Keratinocyte (primary cell): ENCODE results near the gene CLEC16A. TPM values are rescaled to one million over a fixed set of nuclear protein-coding genes. Genes with fewer than 3 reads are reported as not detected.
A peak's percentile ranks its signal among the peaks of the same experiment; 100 is the strongest.

Source experiments
- DNase-seq: peaks from one replicate; pipeline ENCODE4 v3.0.0-alpha.2; 2011; ENCODE audit warnings: low read depth, missing footprints, low spot score
- FAIRE-seq: peaks from 2 replicates; lab custom pipeline; 2011; peaks lifted over from hg19 to GRCh38; lab: Jason Lieb, UNC
- H2AFZ ChIP-seq: 2 replicates; pipeline ENCODE4 v1.6.0; 2012; ENCODE audit warnings: low read length, control low read depth, inconsistent platforms; ENCODE audit not compliant: control insufficient read depth
- H3K27ac ChIP-seq: 2 replicates; pipeline ENCODE4 v1.5.1; 2011; ENCODE audit warnings: low read length; ENCODE audit not compliant: control insufficient read depth, insufficient read depth
- H3K27me3 ChIP-seq: 3 replicates; pipeline ENCODE4 v1.6.0; 2011; ENCODE audit warnings: low read length; ENCODE audit not compliant: control insufficient read depth, insufficient read depth; ENCODE audit errors: extremely low read depth
- H3K36me3 ChIP-seq, 2 experiments: 2 replicates in 1 of 2; 3 replicates in 1 of 2; pipeline ENCODE4 v1.5.1; 2011; ENCODE audit warnings: low read length in 2 of 2, mild to moderate bottlenecking in 1 of 2; ENCODE audit not compliant: control insufficient read depth in 2 of 2, insufficient read depth in 2 of 2; ENCODE audit errors: extremely low read depth in 1 of 2
- H3K4me1 ChIP-seq: 3 replicates; pipeline ENCODE4 v1.5.1; 2011; ENCODE audit warnings: low read length; ENCODE audit not compliant: control insufficient read depth, insufficient read depth; ENCODE audit errors: extremely low read depth
- H3K4me2 ChIP-seq: 3 replicates; pipeline ENCODE4 v1.6.0; 2011; ENCODE audit warnings: low read depth, low read length; ENCODE audit not compliant: control insufficient read depth, insufficient read depth; ENCODE audit errors: extremely low read depth
- H3K4me3 ChIP-seq, 3 experiments: fragments of 200-600 bp in 1 of 3; sonication (generic) in 1 of 3; 2 replicates in 2 of 3; 3 replicates in 1 of 3; pipeline ENCODE4 v1.5.1; 2011 to 2016; ENCODE audit warnings: low read length in 3 of 3, mild to moderate bottlenecking in 3 of 3, control low read depth in 2 of 3, inconsistent platforms in 1 of 3, low read depth in 1 of 3, mixed read lengths in 1 of 3, mixed run types in 1 of 3, moderate library complexity in 1 of 3; ENCODE audit not compliant: control insufficient read depth in 2 of 3, insufficient read depth in 2 of 3; ENCODE audit errors: extremely low read depth in 1 of 3
- H3K79me2 ChIP-seq: 2 replicates; pipeline ENCODE4 v1.6.0; 2012; ENCODE audit warnings: low read length; ENCODE audit not compliant: control insufficient read depth, insufficient read depth
- H3K9ac ChIP-seq: 3 replicates; pipeline ENCODE4 v1.6.0; 2011; ENCODE audit warnings: low read length; ENCODE audit not compliant: control insufficient read depth, insufficient read depth; ENCODE audit errors: extremely low read depth
- H3K9me1 ChIP-seq: 3 replicates; pipeline ENCODE4 v1.6.0; 2011; ENCODE audit warnings: low read length; ENCODE audit not compliant: control insufficient read depth, insufficient read depth; ENCODE audit errors: extremely low read depth
- H3K9me3 ChIP-seq: 2 replicates; pipeline ENCODE4 v1.5.1; 2012; ENCODE audit warnings: low read depth, low read length; ENCODE audit not compliant: control insufficient read depth
- H4K20me1 ChIP-seq: 3 replicates; pipeline ENCODE4 v1.6.0; 2011; ENCODE audit warnings: low read length; ENCODE audit not compliant: control insufficient read depth, insufficient read depth; ENCODE audit errors: extremely low read depth
- EZH2 ChIP-seq: IDR thresholded peaks from one replicate; pipeline ENCODE4 v1.6.1; 2012; ENCODE audit warnings: inconsistent platforms, mild to moderate bottlenecking, low read length, moderate library complexity
- dilution Hi-C: fragments of 300-500 bp; cut with MboI; formaldehyde crosslinking; loops from one replicate; pipeline ENCODE4 v1.7.0; 2020; ENCODE audit warnings: low sequenced_read_pairs; ENCODE audit not compliant: extremely low pct_ligation_motif_present
- polyA plus RNA-seq, 5 experiments: library from polyadenylated mRNA; depleted of rRNA in 3 of 5; stranded (reverse) in 3 of 5; stranded (forward) in 1 of 5; unstranded in 1 of 5; fragments of >200 nt; gene quantifications; 1 replicate in 1 of 5; 2 replicates in 3 of 5; 3 replicates in 1 of 5; pipeline versions ENCODE4 v1.2.1 to v1.2.3, GENCODE V29; 2011 to 2012; ENCODE audit warnings: missing spikeins in 2 of 5, low read depth in 1 of 5, low replicate concordance in 1 of 5
- TF ChIP-seq, protein P1 (sequence below), 3 experiments: IDR thresholded peaks in 1 of 3; conservative IDR thresholded peaks in 1 of 3; optimal IDR thresholded peaks in 1 of 3; 2 replicates in 2 of 3; 3 replicates in 1 of 3; pipeline versions ENCODE3 to v1.5.1; 2011; ENCODE audit warnings: low read length in 3 of 3, mild to moderate bottlenecking in 3 of 3, moderate library complexity in 2 of 3, control low read depth in 1 of 3, inconsistent platforms in 1 of 3; ENCODE audit not compliant: insufficient read depth in 2 of 3; ENCODE audit errors: extremely low read depth in 1 of 3

Gene CLEC16A
- polyA plus RNA-seq, 1 donor (not counting 4 experiments of a cell fraction or from before 2014, with no cell fraction given): 9.5 TPM

GRCh38 chr16:11190588-11191560, 246.5 kb downstream of the CLEC16A start:
- H3K4me3 ChIP-seq: no peak overlapping the region
- no peaks in the 10 kb centered on the region for H3K9me3 ChIP-seq
- dilution Hi-C loops: no loop called here
- TF ChIP-seq, protein P1, sequence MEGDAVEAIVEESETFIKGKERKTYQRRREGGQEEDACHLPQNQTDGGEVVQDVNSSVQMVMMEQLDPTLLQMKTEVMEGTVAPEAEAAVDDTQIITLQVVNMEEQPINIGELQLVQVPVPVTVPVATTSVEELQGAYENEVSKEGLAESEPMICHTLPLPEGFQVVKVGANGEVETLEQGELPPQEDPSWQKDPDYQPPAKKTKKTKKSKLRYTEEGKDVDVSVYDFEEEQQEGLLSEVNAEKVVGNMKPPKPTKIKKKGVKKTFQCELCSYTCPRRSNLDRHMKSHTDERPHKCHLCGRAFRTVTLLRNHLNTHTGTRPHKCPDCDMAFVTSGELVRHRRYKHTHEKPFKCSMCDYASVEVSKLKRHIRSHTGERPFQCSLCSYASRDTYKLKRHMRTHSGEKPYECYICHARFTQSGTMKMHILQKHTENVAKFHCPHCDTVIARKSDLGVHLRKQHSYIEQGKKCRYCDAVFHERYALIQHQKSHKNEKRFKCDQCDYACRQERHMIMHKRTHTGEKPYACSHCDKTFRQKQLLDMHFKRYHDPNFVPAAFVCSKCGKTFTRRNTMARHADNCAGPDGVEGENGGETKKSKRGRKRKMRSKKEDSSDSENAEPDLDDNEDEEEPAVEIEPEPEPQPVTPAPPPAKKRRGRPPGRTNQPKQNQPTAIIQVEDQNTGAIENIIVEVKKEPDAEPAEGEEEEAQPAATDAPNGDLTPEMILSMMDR (optimal IDR thresholded peaks at IDR 0.05 in 1 of 3, IDR thresholded peaks at IDR 0.05 in 1 of 3, conservative IDR thresholded peaks at IDR 0.05 in 1 of 3; ENCODE audit: extremely low read depth in 1 of 3, insufficient read depth in 2 of 3, low read length in 3 of 3): peak in 1 of 3 experiments; percentile 43
- no peak for TF ChIP-seq EZH2
- no peak overlapping the region for H3K27ac ChIP-seq
- DNase-seq: no peak
- no peaks in the 10 kb centered on the region for H3K79me2 ChIP-seq
- FAIRE-seq: peak; percentile 92
- no peaks in the 10 kb centered on the region for H3K27me3 ChIP-seq
- no peaks in the 10 kb centered on the region for H4K20me1 ChIP-seq
- no peak overlapping the region for H3K9ac ChIP-seq
- peaks cover 20% of the 10 kb centered on the region for H3K4me1 ChIP-seq
- H3K4me2 ChIP-seq: no peak overlapping the region
- no peak overlapping the region for H2AFZ ChIP-seq
- no peaks in the 10 kb centered on the region for H3K36me3 ChIP-seq
- no peaks in the 10 kb centered on the region for H3K9me1 ChIP-seq

GRCh38 chr16:11191665-11192064, 247.3 kb downstream of the CLEC16A start:
- H3K9me1 ChIP-seq: no peaks in the 10 kb centered on the region
- no peak overlapping the region for H3K27ac ChIP-seq
- H3K9ac ChIP-seq: no peak overlapping the region
- DNase-seq (no peak), FAIRE-seq (no peak)
- no peak overlapping the region for H3K4me2 ChIP-seq
- H2AFZ ChIP-seq: no peak overlapping the region
- no peaks in the 10 kb centered on the region for H4K20me1 ChIP-seq
- TF ChIP-seq EZH2: no peak
- no peaks in the 10 kb centered on the region for H3K9me3 ChIP-seq
- no peak overlapping the region for H3K4me3 ChIP-seq
- dilution Hi-C loops: no loop called here
- peaks cover 20% of the 10 kb centered on the region for H3K4me1 ChIP-seq
- H3K27me3 ChIP-seq: no peaks in the 10 kb centered on the region
- H3K79me2 ChIP-seq: no peaks in the 10 kb centered on the region
- no peaks in the 10 kb centered on the region for H3K36me3 ChIP-seq
